Esophagus squamous epithelium (tissue), 5 donors: ENCODE data around the gene OR5B21. TPM values are rescaled to one million over a fixed set of nuclear protein-coding genes. Genes with fewer than 3 reads are reported as not detected.

Experiments
- DNase-seq: peaks from one replicate; lab custom pipeline; 2025; lab: John Stamatoyannopoulos, UW
- H3K27ac ChIP-seq, 4 donors: fragments of 200-600 bp; sonication (generic); one replicate each; pipeline ENCODE4 v1.5.1; 2016 to 2019; ENCODE audit warnings: mild to moderate bottlenecking in 1 of 4
- H3K27me3 ChIP-seq, 4 donors: fragments of 200-600 bp; sonication (generic); 1 replicate in 3 of 4; 2 replicates in 1 of 4; pipeline versions ENCODE4 v1.5.1 to v1.6.0; 2017 to 2021; ENCODE audit warnings: antibody characterized with exemption in 1 of 4
- H3K36me3 ChIP-seq, 3 donors: fragments of 200-600 bp; sonication (generic); one replicate each; pipeline ENCODE4 v1.5.1; 2016 to 2019
- H3K4me1 ChIP-seq, 3 donors: fragments of 200-600 bp; sonication (generic); one replicate each; pipeline ENCODE4 v1.5.1; 2017 to 2019
- H3K4me3 ChIP-seq, 4 donors: fragments of 200-600 bp; sonication (generic); 1 replicate in 3 of 4; 2 replicates in 1 of 4; pipeline ENCODE4 v1.5.1; 2016 to 2019; ENCODE audit warnings: mild to moderate bottlenecking in 2 of 4, moderate library complexity in 1 of 4
- H3K9me3 ChIP-seq, 3 donors: fragments of 200-600 bp; sonication (generic); one replicate each; pipeline ENCODE4 v1.5.1; 2016 to 2019
- CTCF ChIP-seq, 6 experiments: fragments of 450-650 bp in 4 of 6; fragments of 200-600 bp in 2 of 6; sonication (generic) in 2 of 6; IDR thresholded peaks; one replicate each; pipeline ENCODE4 v1.5.1; 2016 to 2019; ENCODE audit warnings: antibody characterized with exemption in 6 of 6, mild to moderate bottlenecking in 4 of 6, moderate library complexity in 4 of 6
- POLR2A ChIP-seq, 4 donors: fragments of 450-650 bp; IDR thresholded peaks; one replicate each; pipeline ENCODE4 v1.6.1; 2017; ENCODE audit warnings: antibody characterized with exemption in 4 of 4, mild to moderate bottlenecking in 4 of 4, moderate library complexity in 3 of 4
- WGBS, 2 donors: methylation state at CpG; one replicate each; pipeline ENCODE4 v1.1.5; 2018; 5-methylcytosine and 5-hydroxymethylcytosine counted together
- intact Hi-C: fragments of 100-400 bp; cut with DNase I; formaldehyde crosslinking; loops from one replicate; pipeline ENCODE4 v1.15.0; 2022
- total RNA-seq, 4 donors: library from RNA; depleted of rRNA; stranded (reverse); fragments of >200 nt; gene quantifications; one replicate each; pipeline ENCODE4 v1.1.0, GENCODE V29; 2016
- donor health status: DM: yes; HTN: yes; CAD: no.

Gene OR5B21
- total RNA-seq, 4 donors from 2014 or later, result not detected

GRCh38 chr11:58527429-58527828 lies 19.5 kb upstream of the OR5B21 start:
- Histone ChIP-seq H3K27ac (no peak overlapping the region), H3K4me3 (no peak overlapping the region), H3K4me1 (peaks cover 0 to 11% (median 0%) of the 10 kb centered on the region in 3 donors), H3K36me3 (peaks cover 0 to 42% (median 0%) of the 10 kb centered on the region in 3 donors), H3K9me3 (no peaks in the 10 kb centered on the region), H3K27me3 (no peaks in the 10 kb centered on the region)
- DNase-seq, result no peak
- no peak for TF ChIP-seq POLR2A (IDR thresholded peaks at IDR 0.05)
- no peak for TF ChIP-seq CTCF (IDR thresholded peaks at IDR 0.05)
- intact Hi-C loops, result no loop called here
- WGBS, 2 donors, result 84 to 92% methylated on average over 5 to 6 of the region's 6 CpGs

- Histone ChIP-seq H3K4me3 (no peak overlapping the region), H3K27ac (no peak overlapping the region), H3K4me1 (peaks cover 0 to 11% (median 0%) of the 10 kb centered on the region in 3 donors), H3K27me3 (no peaks in the 10 kb centered on the region), H3K9me3 (no peaks in the 10 kb centered on the region), H3K36me3 (peaks cover 0 to 35% (median 0%) of the 10 kb centered on the region in 3 donors)
- WGBS, 2 donors, result 61 to 72% methylated on average over 3 of the region's 3 CpGs
- DNase-seq, result no peak
- TF ChIP-seq CTCF (IDR thresholded peaks at IDR 0.05) (no peak), POLR2A (IDR thresholded peaks at IDR 0.05) (no peak)
- intact Hi-C loops, result no loop called here
These were observed 18.8 kb upstream of the OR5B21 start for GRCh38 chr11:58526721-58527120.

- Histone ChIP-seq H3K4me1 (peaks cover 0 to 11% (median 0%) of the 10 kb centered on the region in 3 donors), H3K27ac (peak overlapping the region in 2 of 4 donors; percentile 1 to 10), H3K9me3 (no peaks in the 10 kb centered on the region), H3K27me3 (no peaks in the 10 kb centered on the region), H3K36me3 (peaks cover 0 to 21% (median 0%) of the 10 kb centered on the region in 3 donors), H3K4me3 (no peak overlapping the region)
- DNase-seq, result no peak
- intact Hi-C loops, result no loop called here
- TF ChIP-seq POLR2A (IDR thresholded peaks at IDR 0.05), result no peak
- TF ChIP-seq CTCF (IDR thresholded peaks at IDR 0.05), result no peak
- WGBS, 2 donors, result 30 to 31% methylated on average over 6 of the region's 6 CpGs
These were observed 17.2 kb upstream of the OR5B21 start for GRCh38 chr11:58525037-58525614.

GRCh38 chr11:58524232-58525036 lies 16.5 kb upstream of the OR5B21 start:
- H3K4me1 ChIP-seq, result peaks cover 0 to 11% (median 0%) of the 10 kb centered on the region in 3 donors
- H3K9me3 ChIP-seq, result no peaks in the 10 kb centered on the region
- 18 to 24% methylated on average over 7 of the region's 7 CpGs for WGBS, 2 donors
- peaks cover 0 to 16% (median 0%) of the 10 kb centered on the region in 3 donors for H3K36me3 ChIP-seq
- H3K27me3 ChIP-seq, result no peaks in the 10 kb centered on the region
- DNase-seq, result no peak
- TF ChIP-seq POLR2A (IDR thresholded peaks at IDR 0.05) (no peak), CTCF (IDR thresholded peaks at IDR 0.05) (peak; percentile 53 to 76 (median 60))
- H3K27ac ChIP-seq, result peak overlapping the region in 2 of 4 donors; percentile 1 to 10
- peak overlapping the region in 2 of 4 donors; percentile 0 to 6 for H3K4me3 ChIP-seq
- intact Hi-C loops, result no loop called here
